Suprapubic skin (tissue), 3 donors: ENCODE results near the gene LILRB2.

Source experiments
- CTCF ChIP-seq, 2 donors: fragments of 200-600 bp in 1 of 2; fragments of 450-650 bp in 1 of 2; sonication (generic) in 1 of 2; IDR thresholded peaks; one replicate each; pipeline ENCODE4 v1.5.1; 2016 to 2019; ENCODE audit warnings: antibody characterized with exemption in 2 of 2, mild to moderate bottlenecking in 1 of 2, moderate library complexity in 1 of 2
- EP300 ChIP-seq: sonication (generic); formaldehyde crosslinking; IDR thresholded peaks from one replicate; pipeline ENCODE4 v1.6.1; 2017; ENCODE audit warnings: antibody characterized with exemption

GRCh38 chr19:54299126-54299498 lies 18.2 kb upstream of the LILRB2 start:
- TF ChIP-seq CTCF (IDR thresholded peaks at IDR 0.05) = no peak
- no peak for TF ChIP-seq EP300
